ENCODE data around the gene DLK2.
"Not testable (repeated sequence)": the region's sequence is repeated elsewhere in the genome, so short reads cannot be mapped to it uniquely, and the experiment has no call there.

The DLK2 gene

GRCh38 chr6:43425083-43425482 is 30.3 kb downstream of the DLK2 start:
- not testable (repeated sequence) for DNase-seq

- DNase-seq, result no peak
Measured at GRCh38 chr6:43421831-43422230, 33.5 kb downstream of the DLK2 start.

GRCh38 chr6:43420012-43420709 is 35.2 kb downstream of the DLK2 start:
- DNase-seq, result no peak

- no peak for DNase-seq
Measured at GRCh38 chr6:43416935-43417334, 38.4 kb downstream of the DLK2 start.

GRCh38 chr6:43415275-43415674 is 40.1 kb downstream of the DLK2 start:
- DNase-seq, result not testable (repeated sequence)

- no peak for DNase-seq
Measured at GRCh38 chr6:43413002-43413401, 42.3 kb downstream of the DLK2 start.

- DNase-seq, result no peak
Measured at GRCh38 chr6:43412541-43412940, 42.8 kb downstream of the DLK2 start.

- not testable (repeated sequence) for DNase-seq
Measured at GRCh38 chr6:43410776-43411175, 44.6 kb downstream of the DLK2 start.

GRCh38 chr6:43408259-43408658 is 47.1 kb downstream of the DLK2 start:
- no peak for DNase-seq

- no peak for DNase-seq
Measured at GRCh38 chr6:43407296-43407695, 48.1 kb downstream of the DLK2 start.

- no peak for DNase-seq
Measured at GRCh38 chr6:43405354-43405753, 50.0 kb downstream of the DLK2 start.

GRCh38 chr6:43402820-43403219 is 52.5 kb downstream of the DLK2 start:
- no peak for DNase-seq

GRCh38 chr6:43401730-43402129 is 53.6 kb downstream of the DLK2 start:
- no peak for DNase-seq

Measured in CD4-positive, alpha-beta T cell treated with Interleukin-4 for 1 hour (primary cell).